Neural cell (in vitro differentiated cells): ENCODE data around the gene YIPF7. TPM values are rescaled to one million over a fixed set of nuclear protein-coding genes. Genes with fewer than 3 reads are reported as not detected.

ENCODE experiments used
- H2AFZ ChIP-seq: fragments of 200-600, 300-800 bp; sonication (generic), shearing (Covaris generic); 2 replicates; pipeline ENCODE4 v1.6.0; 2014; ENCODE audit warnings: low read depth, mild to moderate bottlenecking, antibody characterized with exemption, low read length, moderate library complexity
- H3F3A ChIP-seq: fragments of 200-600 bp; shearing (Covaris generic); 2 replicates; pipeline ENCODE4 v1.6.1; 2016; ENCODE audit warnings: mild to moderate bottlenecking, moderate library complexity, mixed read lengths, antibody characterized with exemption, low read length; ENCODE audit not compliant: insufficient read depth, poor library complexity, severe bottlenecking
- H3K27ac ChIP-seq: fragments of 200-600, 300-800 bp; sonication (generic), shearing (Covaris generic); 2 replicates; pipeline ENCODE4 v1.5.1; 2014; ENCODE audit warnings: mild to moderate bottlenecking, low read length, moderate library complexity
- H3K27me3 ChIP-seq: fragments of 300-800, 200-600 bp; sonication (generic), shearing (Covaris generic); 2 replicates; pipeline ENCODE4 v1.6.0; 2014; ENCODE audit warnings: mild to moderate bottlenecking, low read depth, low read length, moderate library complexity; ENCODE audit not compliant: insufficient read depth
- H3K36me3 ChIP-seq: fragments of 300-800, 200-600 bp; sonication (generic), shearing (Covaris generic); 2 replicates; pipeline ENCODE4 v1.5.1; 2014; ENCODE audit warnings: mild to moderate bottlenecking, antibody characterized with exemption, low read length, moderate library complexity; ENCODE audit not compliant: insufficient read depth
- H3K4me2 ChIP-seq: fragments of 300-800, 200-600 bp; sonication (generic), shearing (Covaris generic); 2 replicates; pipeline ENCODE4 v1.6.0; 2014; ENCODE audit warnings: mild to moderate bottlenecking, low read length
- H3K4me3 ChIP-seq: fragments of 300-800, 200-600 bp; sonication (generic), shearing (Covaris generic); 2 replicates; pipeline ENCODE4 v1.5.1; 2014; ENCODE audit warnings: mild to moderate bottlenecking, low read length, moderate library complexity
- H3K79me2 ChIP-seq: fragments of 200-600 bp; shearing (Covaris generic); replicated peaks from 2 replicates; pipeline ENCODE4 v1.6.0; 2014; ENCODE audit warnings: mild to moderate bottlenecking, low read length, moderate library complexity; ENCODE audit not compliant: insufficient read depth
- H3K9ac ChIP-seq: fragments of 300-800, 200-600 bp; sonication (generic), shearing (Covaris generic); 2 replicates; pipeline ENCODE4 v1.6.1; 2016; ENCODE audit warnings: mild to moderate bottlenecking, low read length, mixed read lengths
- H3K9me2 ChIP-seq: fragments of 200-600 bp; shearing (Covaris generic); 2 replicates; pipeline ENCODE4 v1.6.1; 2016; ENCODE audit warnings: mild to moderate bottlenecking, low read length, mixed read lengths; ENCODE audit not compliant: insufficient read depth
- H3K9me3 ChIP-seq: fragments of 200-600, 300-800 bp; sonication (generic), shearing (Covaris generic); 2 replicates; pipeline ENCODE4 v1.6.1; 2016; ENCODE audit warnings: mild to moderate bottlenecking, mixed run types, low read length, moderate library complexity, mixed read lengths
- H4K20me1 ChIP-seq: fragments of 200-600 bp; shearing (Covaris generic); 2 replicates; pipeline ENCODE4 v1.6.1; 2016; ENCODE audit warnings: mild to moderate bottlenecking, mixed run types; ENCODE audit not compliant: insufficient read depth
- CTCF ChIP-seq: fragments of 450-650 bp; IDR thresholded peaks from 2 replicates; pipeline ENCODE4 v1.5.1; 2014; ENCODE audit warnings: antibody characterized with exemption, mild to moderate bottlenecking, moderate library complexity; ENCODE audit not compliant: poor library complexity, severe bottlenecking
- EP300 ChIP-seq: fragments of 450-650 bp; conservative IDR thresholded peaks from 2 replicates; pipeline ENCODE4 v1.6.1; 2014; ENCODE audit warnings: antibody characterized with exemption, mild to moderate bottlenecking, moderate library complexity; ENCODE audit not compliant: poor library complexity, severe bottlenecking
- EZH2 ChIP-seq: fragments of 200-600, 300-800 bp; shearing (Covaris generic), sonication (generic); IDR thresholded peaks from 2 replicates; pipeline ENCODE4 v1.6.1; 2014; ENCODE audit warnings: antibody characterized with exemption, low read length, borderline replicate concordance, mild to moderate bottlenecking; ENCODE audit not compliant: insufficient read depth, poor library complexity, severe bottlenecking
- MXI1 ChIP-seq: fragments of 450-650 bp; conservative IDR thresholded peaks from 2 replicates; pipeline ENCODE4 v1.6.1; 2014; ENCODE audit warnings: antibody characterized with exemption, mild to moderate bottlenecking; ENCODE audit not compliant: poor library complexity, severe bottlenecking
- POLR2AphosphoS5 ChIP-seq: IDR thresholded peaks from 2 replicates; pipeline ENCODE4 v1.6.1; 2012
- RAD21 ChIP-seq: fragments of 450-650 bp; conservative IDR thresholded peaks from 2 replicates; pipeline ENCODE4 v1.6.1; 2014; ENCODE audit warnings: antibody characterized with exemption, mild to moderate bottlenecking, moderate library complexity
- REST ChIP-seq: IDR thresholded peaks from 2 replicates; pipeline ENCODE4 v1.6.1; 2012; ENCODE audit warnings: borderline replicate concordance
- SMC3 ChIP-seq: fragments of 450-650 bp; conservative IDR thresholded peaks from 2 replicates; pipeline ENCODE4 v1.6.1; 2014; ENCODE audit warnings: antibody characterized with exemption, mild to moderate bottlenecking, moderate library complexity; ENCODE audit not compliant: poor library complexity
- TAF1 ChIP-seq: IDR thresholded peaks from 2 replicates; pipeline ENCODE4 v1.6.1; 2012; ENCODE audit warnings: low read depth
- polyA plus RNA-seq: library from polyadenylated mRNA; depleted of rRNA; stranded (reverse); fragments of >200 nt; gene quantifications from 2 replicates; pipeline ENCODE4 v1.2.3, GENCODE V29; 2014

The YIPF7 gene
- polyA plus RNA-seq, 1 donor from 2014 or later, result 0.50 TPM

- peak overlapping the region; percentile 96 for H2AFZ ChIP-seq
- peak overlapping the region; percentile 71 for H3K4me3 ChIP-seq
- H3K4me2 ChIP-seq, result peak overlapping the region; percentile 79
- no peaks in the 10 kb centered on the region for H4K20me1 ChIP-seq
- peaks cover 16% of the 10 kb centered on the region for H3K79me2 ChIP-seq
- peak overlapping the region; percentile 79 for H3K9ac ChIP-seq
- peaks cover 3% of the 10 kb centered on the region for H3K36me3 ChIP-seq
- H3F3A ChIP-seq, result no peaks in the 10 kb centered on the region
- H3K9me2 ChIP-seq, result no peaks in the 10 kb centered on the region
- H3K9me3 ChIP-seq, result no peaks in the 10 kb centered on the region
- peak overlapping the region; percentile 82 for H3K27ac ChIP-seq
- TF ChIP-seq EZH2, result no peak
- TF ChIP-seq RAD21, result no peak
- H3K27me3 ChIP-seq, result no peaks in the 10 kb centered on the region
Observed at GRCh38 chr4:44679060-44679459, 27.6 kb upstream of the YIPF7 start.

GRCh38 chr4:44678094-44679041 is 26.9 kb upstream of the YIPF7 start, which contains the start of gene GUF1:
Gene GUF1 (plus strand): TSS chr4:44678420. CDS start chr4:44678623, 203 bp downstream.
- TF ChIP-seq POLR2AphosphoS5, result peak; percentile 85
- TF ChIP-seq RAD21, result no peak
- TF ChIP-seq REST, result no peak
- TF ChIP-seq MXI1, result peak; percentile 96
- peak; percentile 44 for TF ChIP-seq TAF1
- no peak for TF ChIP-seq EZH2
- peak; percentile 29 for TF ChIP-seq CTCF
- peak; percentile 32 for TF ChIP-seq SMC3
- TF ChIP-seq EP300, result peak; percentile 69
- Histone ChIP-seq H3K9me2 (no peaks in the 10 kb centered on the region), H4K20me1 (no peaks in the 10 kb centered on the region), H3K36me3 (peaks cover 3% of the 10 kb centered on the region), H3K9ac (peak within 1 kb of the TSS; percentile 79), H2AFZ (peak within 1 kb of the TSS; percentile 96), H3F3A (no peaks in the 10 kb centered on the region), H3K4me3 (peak within 1 kb of the TSS; percentile 71), H3K9me3 (no peaks in the 10 kb centered on the region), H3K79me2 (peaks cover 16% of the 10 kb centered on the region), H3K4me2 (peak within 1 kb of the TSS; percentile 79), H3K27me3 (no peaks in the 10 kb centered on the region), H3K27ac (peak within 1 kb of the TSS; percentile 82)
